DND-41 (cell line): ENCODE measurements around the gene KCNG3.

Experiments used
- CTCF ChIP-seq: IDR thresholded peaks from 2 replicates; pipeline ENCODE4 v1.5.1; 2012; ENCODE audit warnings: borderline replicate concordance, low read length, moderate library complexity, mild to moderate bottlenecking; ENCODE audit not compliant: poor library complexity, severe bottlenecking; ENCODE audit errors: extremely low read depth
- EZH2 ChIP-seq: IDR thresholded peaks from 3 replicates; pipeline ENCODE4 v1.6.1; 2012; ENCODE audit warnings: borderline replicate concordance, low read depth, mild to moderate bottlenecking, moderate library complexity, low read length, inconsistent platforms; ENCODE audit not compliant: severe bottlenecking

GRCh38 chr2:42463570-42463969 is 30.2 kb downstream of the KCNG3 start:
- TF ChIP-seq CTCF (no peak), EZH2 (no peak)
